PC-9 (cell line): ENCODE results near the gene PCLO.

Source experiments
- EZH2 ChIP-seq: fragments of 200-600 bp; sonication (generic); IDR thresholded peaks from 2 replicates; pipeline ENCODE4 v1.8.0; 2017; ENCODE audit warnings: antibody characterized with exemption, low read depth
- TF ChIP-seq, protein P1 (sequence below): fragments of 200-600 bp; sonication (generic); conservative IDR thresholded peaks from 2 replicates; pipeline ENCODE4 v1.6.1; 2017; ENCODE audit warnings: mixed run types, antibody characterized with exemption, mild to moderate bottlenecking, moderate library complexity

GRCh38 chr7:82722946-82723345 lies 439.7 kb downstream of the PCLO start:
- TF ChIP-seq, protein P1, sequence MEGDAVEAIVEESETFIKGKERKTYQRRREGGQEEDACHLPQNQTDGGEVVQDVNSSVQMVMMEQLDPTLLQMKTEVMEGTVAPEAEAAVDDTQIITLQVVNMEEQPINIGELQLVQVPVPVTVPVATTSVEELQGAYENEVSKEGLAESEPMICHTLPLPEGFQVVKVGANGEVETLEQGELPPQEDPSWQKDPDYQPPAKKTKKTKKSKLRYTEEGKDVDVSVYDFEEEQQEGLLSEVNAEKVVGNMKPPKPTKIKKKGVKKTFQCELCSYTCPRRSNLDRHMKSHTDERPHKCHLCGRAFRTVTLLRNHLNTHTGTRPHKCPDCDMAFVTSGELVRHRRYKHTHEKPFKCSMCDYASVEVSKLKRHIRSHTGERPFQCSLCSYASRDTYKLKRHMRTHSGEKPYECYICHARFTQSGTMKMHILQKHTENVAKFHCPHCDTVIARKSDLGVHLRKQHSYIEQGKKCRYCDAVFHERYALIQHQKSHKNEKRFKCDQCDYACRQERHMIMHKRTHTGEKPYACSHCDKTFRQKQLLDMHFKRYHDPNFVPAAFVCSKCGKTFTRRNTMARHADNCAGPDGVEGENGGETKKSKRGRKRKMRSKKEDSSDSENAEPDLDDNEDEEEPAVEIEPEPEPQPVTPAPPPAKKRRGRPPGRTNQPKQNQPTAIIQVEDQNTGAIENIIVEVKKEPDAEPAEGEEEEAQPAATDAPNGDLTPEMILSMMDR, result no peak
- no peak for TF ChIP-seq EZH2
